Dendritic cell treated with granulocyte-macrophage colony-stimulating factor and Interleukin-4, amounts not matched to agents 40 ng/mL and 50 ng/mL, for 4 days (primary cell): ENCODE data around the gene MCTP1.

Source experiments
- H3K27ac Mint-ChIP-seq: one replicate; pipeline ENCODE4 v1.8.0; 2022; ENCODE audit warnings: mild to moderate bottlenecking, mixed read lengths
- H3K27me3 Mint-ChIP-seq: one replicate; pipeline ENCODE4 v1.8.0; 2022; ENCODE audit warnings: mild to moderate bottlenecking, mixed read lengths
- H3K36me3 Mint-ChIP-seq: one replicate; pipeline ENCODE4 v1.8.0; 2022; ENCODE audit warnings: low read depth, mixed read lengths
- H3K4me1 Mint-ChIP-seq: one replicate; pipeline ENCODE4 v1.8.0; 2022; ENCODE audit warnings: low read depth, mixed read lengths
- H3K4me3 Mint-ChIP-seq: one replicate; pipeline ENCODE4 v1.8.0; 2022; ENCODE audit warnings: mild to moderate bottlenecking, moderate library complexity, mixed read lengths
- H3K9me3 Mint-ChIP-seq: one replicate; pipeline ENCODE4 v1.8.0; 2022; ENCODE audit warnings: mixed read lengths
- intact Hi-C: fragments of 100-400 bp; cut with micrococcal nuclease; formaldehyde crosslinking; loops from one replicate; pipeline ENCODE4 v1.15.0; 2022

Gene MCTP1

GRCh38 chr5:94660506-94660905 lies 624.4 kb downstream of the MCTP1 start:
- intact Hi-C loops, result no loop called here
- H3K4me3 Mint-ChIP-seq, result no peak overlapping the region
- peaks cover 47% of the 10 kb centered on the region for H3K36me3 Mint-ChIP-seq
- H3K4me1 Mint-ChIP-seq, result no peaks in the 10 kb centered on the region
- H3K27me3 Mint-ChIP-seq, result no peaks in the 10 kb centered on the region
- peaks cover 42% of the 10 kb centered on the region for H3K9me3 Mint-ChIP-seq
- H3K27ac Mint-ChIP-seq, result no peak overlapping the region

GRCh38 chr5:94658272-94658671 lies 626.6 kb downstream of the MCTP1 start:
- Mint-ChIP-seq H3K27me3 (no peaks in the 10 kb centered on the region), H3K4me3 (no peak overlapping the region), H3K9me3 (peaks cover 53% of the 10 kb centered on the region), H3K27ac (no peak overlapping the region), H3K4me1 (no peaks in the 10 kb centered on the region), H3K36me3 (peaks cover 69% of the 10 kb centered on the region)
- intact Hi-C loops, result no loop called here
